ENCODE data around the gene TNP1. TPM values are rescaled to one million over a fixed set of nuclear protein-coding genes. Genes with fewer than 3 reads are reported as not detected.

TNP1 gene
- total RNA-seq, 1 experiment from 2014 or later: not detected

GRCh38 chr2:216822470-216822869 lies 37.4 kb downstream of the TNP1 start:
- H2AK5ac ChIP-seq (ENCODE audit: insufficient read length, low read length): no peak overlapping the region
- H4K91ac ChIP-seq (ENCODE audit: insufficient read length, low read depth, low read length): no peak overlapping the region
- no peak overlapping the region for H2AFZ ChIP-seq (ENCODE audit: low read length)
- Mint-ChIP-seq H3K4me3 (no peak overlapping the region), H3K36me3 (ENCODE audit: insufficient read depth in 1 of 3, low read depth in 3 of 3) (no peaks in the 10 kb centered on the region), H3K4me1 (peaks cover 3 to 7% of the 10 kb centered on the region in 2 experiments; a peak in 3 of 4 replicates), H3K27me3 (ENCODE audit: low read depth) (peaks cover 14% of the 10 kb centered on the region), H3K27ac (no peak overlapping the region), H3K9me3 (no peaks in the 10 kb centered on the region)
- no peak overlapping the region for H2BK120ac ChIP-seq (ENCODE audit: low read depth, low read length, poor library complexity, severe bottlenecking)
- H3K4me2 ChIP-seq (ENCODE audit: insufficient read depth, insufficient read length, low read length): no peak overlapping the region
- no peak overlapping the region for H2BK20ac ChIP-seq (ENCODE audit: low read depth, low read length, poor library complexity, severe bottlenecking)
- H3K27me3 ChIP-seq (ENCODE audit: insufficient read depth, low read length): no peaks in the 10 kb centered on the region
- no peaks in the 10 kb centered on the region for H3K79me2 ChIP-seq (ENCODE audit: insufficient read depth, low read length)
- no peak overlapping the region for H3T11ph ChIP-seq (ENCODE audit: low read length)
- no peak overlapping the region for H3K56ac ChIP-seq (ENCODE audit: insufficient read length, low read depth, low read length)
- H3K14ac ChIP-seq (ENCODE audit: insufficient read depth, low read length): no peak overlapping the region
- no peak overlapping the region for H4K5ac ChIP-seq (ENCODE audit: insufficient read length, low read depth, low read length)
- H4K20me1 ChIP-seq (ENCODE audit: control insufficient read depth, insufficient read depth, insufficient read length): no peaks in the 10 kb centered on the region
- no peaks in the 10 kb centered on the region for H3K9me3 ChIP-seq (ENCODE audit: control insufficient read depth, low read depth, low read length)
- no peak overlapping the region for H3K18ac ChIP-seq (ENCODE audit: insufficient read length, low read depth, low read length)
- WGBS (ENCODE audit: extremely low coverage, insufficient read length, low lambda C conversion rate): no CpG with 5 or more reads among the region's 1 CpG
- H3K4ac ChIP-seq (ENCODE audit: low read depth, low read length): no peak overlapping the region
- no peak overlapping the region for H3K23ac ChIP-seq (ENCODE audit: insufficient read length, low read depth, low read length)
- H4K8ac ChIP-seq (replicated peaks; ENCODE audit: insufficient read length, low read depth, low read length): no peak overlapping the region
- no peak overlapping the region for H3K9ac ChIP-seq (ENCODE audit: extremely low read depth, insufficient read length, low read length)
- H2BK12ac ChIP-seq (ENCODE audit: insufficient read length, low read depth, low read length): no peak overlapping the region
- H2BK5ac ChIP-seq (ENCODE audit: insufficient read length, low read length): no peak overlapping the region
- TF ChIP-seq CTCF (conservative IDR thresholded peaks at IDR 0.05): no peak
- no peaks in the 10 kb centered on the region for H3K4me1 ChIP-seq (ENCODE audit: insufficient read depth, low read length)
- no peaks in the 10 kb centered on the region for H3K79me1 ChIP-seq (ENCODE audit: insufficient read depth, low read depth, low read length, poor library complexity, severe bottlenecking)
- no peaks in the 10 kb centered on the region for H3K23me2 ChIP-seq (ENCODE audit: insufficient read length, low read depth, low read length, poor library complexity, severe bottlenecking)
- H3K27ac ChIP-seq (ENCODE audit: insufficient read length, low read depth, low read length): no peak overlapping the region
- DNase-seq: no peak
- H2BK15ac ChIP-seq (ENCODE audit: low read depth, low read length): no peak overlapping the region

All from H9 (cell line).